GM12878 (cell line): ENCODE measurements around the gene ENPP4. TPM values are rescaled to one million over a fixed set of nuclear protein-coding genes. Genes with fewer than 3 reads are reported as not detected.

ENCODE experiments used
- ATAC-seq: fragments of 200-7000 bp; cut with Tn5 transposase; 3 replicates; pipeline ENCODE4 v1.9.1; 2020; ENCODE audit warnings: mild to moderate bottlenecking, moderate library complexity
- BruUV-seq: library from RNA; stranded (reverse); fragments of 400-500 nt; replicated peaks from 2 replicates; lab custom pipeline; 2021; lab: Mats Ljungman, UMichigan
- CTCF ChIA-PET: fragments of 300-600 bp; sonication (Branson Sonifier 250); formaldehyde crosslinking; extraction: SDS; loops from one replicate; lab custom pipeline; 2021; ENCODE audit warnings: inconsistent platforms; lab: Yijun Ruan, JAX
- POLR2A ChIA-PET: fragments of 350-600 bp; formaldehyde crosslinking; extraction: SDS; loops from one replicate; lab custom pipeline; 2021; ENCODE audit warnings: inconsistent platforms; lab: Charles Lee
- RAD21 ChIA-PET: fragments of 300-600 bp; sonication (Branson Sonifier 250); formaldehyde crosslinking; loops from one replicate; lab custom pipeline; 2023; ENCODE audit warnings: antibody characterized with exemption; ENCODE audit not compliant: unreplicated experiment; lab: Charles Lee
- SMC1A ChIA-PET: fragments of 300-600 bp; sonication (Branson Sonifier 250); formaldehyde crosslinking; loops from one replicate; lab custom pipeline; 2023; ENCODE audit not compliant: unreplicated experiment, uncharacterized antibody; lab: Charles Lee
- DNase-seq: peaks from one replicate; pipeline ENCODE4 v3.0.0-alpha.2; 2011; ENCODE audit warnings: low read depth, low spot score
- FAIRE-seq: peaks from 3 replicates; lab custom pipeline; 2011; peaks lifted over from hg19 to GRCh38; lab: Jason Lieb, UNC
- H2AFZ ChIP-seq: 2 replicates; pipeline ENCODE4 v1.6.0; 2011; ENCODE audit warnings: low read depth, low read length, control low read depth; ENCODE audit not compliant: control insufficient read depth
- H3K27ac ChIP-seq: 2 replicates; pipeline ENCODE4 v1.5.1; 2011; ENCODE audit warnings: control low read depth; ENCODE audit not compliant: control insufficient read depth, insufficient read depth
- H3K27me3 ChIP-seq, 2 experiments: replicated peaks in 1 of 2; 2 replicates each; pipeline versions ENCODE4 v1.6.0 to v1.6.1; 2011; ENCODE audit warnings: low read length in 1 of 2; ENCODE audit not compliant: control insufficient read depth in 2 of 2, insufficient read depth in 2 of 2
- H3K36me3 ChIP-seq, 2 experiments: 2 replicates each; pipeline ENCODE4 v1.5.1; 2011; ENCODE audit warnings: low read length in 1 of 2; ENCODE audit not compliant: control insufficient read depth in 2 of 2, insufficient read depth in 2 of 2
- H3K4me1 ChIP-seq: 2 replicates; pipeline ENCODE4 v1.6.1; 2011; ENCODE audit warnings: mild to moderate bottlenecking, low read length, moderate library complexity, mixed read lengths; ENCODE audit not compliant: control insufficient read depth, insufficient read depth
- H3K4me2 ChIP-seq: 2 replicates; pipeline ENCODE4 v1.6.0; 2011; ENCODE audit warnings: control low read depth; ENCODE audit not compliant: control insufficient read depth, insufficient read depth
- H3K4me3 ChIP-seq: fragments of 200-600 bp; sonication (generic); 2 replicates; pipeline ENCODE4 v1.5.1; 2016
- H3K79me2 ChIP-seq: 2 replicates; pipeline ENCODE4 v1.6.0; 2011; ENCODE audit warnings: low read length; ENCODE audit not compliant: control insufficient read depth, insufficient read depth
- H3K9ac ChIP-seq: 2 replicates; pipeline ENCODE4 v1.8.0; 2011; ENCODE audit warnings: low read length, control low read depth, mixed read lengths; ENCODE audit not compliant: control insufficient read depth, insufficient read depth
- H3K9me3 ChIP-seq: replicated peaks from 3 replicates; pipeline ENCODE4 v1.5.1; 2011; ENCODE audit warnings: mild to moderate bottlenecking, low read length; ENCODE audit not compliant: control insufficient read depth, insufficient read depth
- H4K20me1 ChIP-seq: 2 replicates; pipeline ENCODE4 v1.6.0; 2011; ENCODE audit not compliant: control insufficient read depth, insufficient read depth
- CEBPB ChIP-seq, 2 experiments: fragments of 150-350 bp in 1 of 2; IDR thresholded peaks; 2 replicates each; pipeline ENCODE4 v1.6.1; 2012 to 2014; ENCODE audit warnings: low read depth in 2 of 2, low read length in 2 of 2, borderline replicate concordance in 1 of 2, inconsistent platforms in 1 of 2
- GATAD2B ChIP-seq: fragments of 450-650 bp; conservative IDR thresholded peaks from 2 replicates; pipeline ENCODE4 v1.6.1; 2017; ENCODE audit warnings: low read depth, mild to moderate bottlenecking, moderate library complexity
- KDM1A ChIP-seq: fragments of 200-600 bp; sonication (generic); IDR thresholded peaks from 2 replicates; pipeline ENCODE4 v1.6.1; 2016; ENCODE audit warnings: borderline replicate concordance
- PBX3 ChIP-seq: IDR thresholded peaks from 2 replicates; pipeline ENCODE4 v1.6.1; 2011; ENCODE audit warnings: mild to moderate bottlenecking, low read depth, low read length, moderate library complexity; ENCODE audit not compliant: insufficient replicate concordance
- POLR2AphosphoS5 ChIP-seq: IDR thresholded peaks from 2 replicates; pipeline ENCODE4 v1.6.1; 2011; ENCODE audit warnings: mild to moderate bottlenecking, low read length, inconsistent platforms
- WGBS: methylation state at CpG from one replicate; pipeline ENCODE4 v1.1.6; 2016; ENCODE audit warnings: low lambda C conversion rate; ENCODE audit not compliant: insufficient replicate concordance, insufficient coverage; ENCODE audit errors: missing lambda C conversion rate; 5-methylcytosine and 5-hydroxymethylcytosine counted together
- in situ Hi-C: fragments of 300-500 bp; cut with MboI; formaldehyde crosslinking; loops from 9 replicates; pipeline ENCODE4 v1.14.3; 2018; ENCODE audit warnings: mixed read lengths
- intact Hi-C: fragments of 100-400 bp; cut with micrococcal nuclease; formaldehyde crosslinking; loops from one replicate; pipeline ENCODE4 v1.14.2; 2022; ENCODE audit not compliant: unreplicated experiment
- polyA plus RNA-seq, 11 experiments: library from polyadenylated mRNA; depleted of rRNA in 4 of 11; unstranded in 6 of 11; stranded (reverse) in 5 of 11; fragments of >200 nt; fragmentation: Nextera tagmentation in 4 of 11; fragmentation: Illumina TruSeq in 1 of 11; extraction: Ambion mirVana in 4 of 11; extraction: Trizol in 1 of 11; gene quantifications; 1 replicate in 1 of 11; 2 replicates in 10 of 11; pipeline versions ENCODE4 v1.2.1 to v1.2.3, GENCODE V29; 2011 to 2016; ENCODE audit warnings: inconsistent platforms in 2 of 11, missing spikeins in 2 of 11, low read depth in 1 of 11
- total RNA-seq, 4 experiments: library from RNA; depleted of rRNA in 3 of 4; stranded (reverse); fragments of >200 nt in 3 of 4; fragmentation: Illumina TruSeq in 1 of 4; extraction: Trizol in 1 of 4; gene quantifications; 2 replicates each; pipeline versions ENCODE4 v1.2.1 to v1.2.3, GENCODE V29; 2013 to 2021

Gene ENPP4
- total and polyA plus RNA-seq, 10 of the 15 experiments (the other 5 are each of a cell fraction or from before 2014, with no cell fraction given): 3.3 to 9.7 (median 5.3) TPM

GRCh38 chr6:46099952-46100351, 29.8 kb upstream of the ENPP4 start:
- Histone ChIP-seq H3K9ac (no peak overlapping the region), H3K27ac (no peak overlapping the region), H2AFZ (no peak overlapping the region), H3K27me3 (no peaks in the 10 kb centered on the region), H3K9me3 (peaks cover 2% of the 10 kb centered on the region; the same call in 2 of the 3 replicates), H3K4me3 (no peak overlapping the region), H3K4me2 (no peak overlapping the region), H3K36me3 (no peaks in the 10 kb centered on the region), H3K79me2 (no peaks in the 10 kb centered on the region), H3K4me1 (peaks cover 15% of the 10 kb centered on the region; the same call in 1 of the 2 replicates), H4K20me1 (no peaks in the 10 kb centered on the region)
- ChIA-PET SMC1A (interaction anchor here (0.7 to 1.5 kb wide), 4 partner anchors 9 to 317 kb away, joined by 3 read pairs; no protein-coding TSS in a partner anchor), RAD21 (interaction anchor here (2.1 kb wide), 1 partner anchor 10 kb away, joined by 7 read pairs; no protein-coding TSS in a partner anchor), POLR2A (no interaction called here), CTCF (interaction anchor here (0.9 kb wide), 1 partner anchor 120 kb away, joined by 3 read pairs; no protein-coding TSS in a partner anchor)
- BruUV-seq: no TSS peak
- no peak for ATAC-seq
- intact Hi-C loops (no loop called here), in situ Hi-C loops (loop anchor here (25.0 kb wide), 1 partner anchor 537 kb away; no protein-coding TSS in a partner anchor)
- no peak for DNase-seq
- whole genome bisulfite sequencing: 100% methylated on average over 3 of the region's 3 CpGs
- TF ChIP-seq GATAD2B (no peak), POLR2AphosphoS5 (no peak), KDM1A (no peak), PBX3 (no peak), CEBPB (IDR thresholded peaks at IDR 0.05; ENCODE audit: borderline replicate concordance in 1 of 2, low read depth in 2 of 2, low read length in 2 of 2) (no peak)
- FAIRE-seq: no peak
